Osteoblast (primary cell): Measurements from ENCODE around the gene PRXL2C. TPM values are rescaled to one million over a fixed set of nuclear protein-coding genes. Genes with fewer than 3 reads are reported as not detected.

ENCODE experiments used
- DNase-seq: peaks from one replicate; pipeline ENCODE4 v3.0.0; 2011; ENCODE audit warnings: low spot score, mixed read lengths; ENCODE audit not compliant: insufficient read length; ENCODE audit errors: missing footprints
- H2AFZ ChIP-seq: 2 replicates; pipeline ENCODE4 v1.6.0; 2011; ENCODE audit warnings: mild to moderate bottlenecking, low read length
- H3K27ac ChIP-seq: 2 replicates; pipeline ENCODE4 v1.5.1; 2011; ENCODE audit warnings: mild to moderate bottlenecking, low read depth, low read length, moderate library complexity
- H3K27me3 ChIP-seq: 2 replicates; pipeline ENCODE4 v1.6.0; 2012; ENCODE audit warnings: mild to moderate bottlenecking, control low read depth, inconsistent platforms, low read length, moderate library complexity; ENCODE audit not compliant: insufficient read depth
- H3K36me3 ChIP-seq: 2 replicates; pipeline ENCODE4 v1.5.1; 2011; ENCODE audit warnings: mild to moderate bottlenecking, low read length, control low read depth, moderate library complexity; ENCODE audit not compliant: insufficient read depth
- H3K4me1 ChIP-seq: 2 replicates; pipeline ENCODE4 v1.5.1; 2011; ENCODE audit warnings: mild to moderate bottlenecking, low read length, control low read depth, moderate library complexity; ENCODE audit not compliant: insufficient read depth
- H3K4me2 ChIP-seq: 2 replicates; pipeline ENCODE4 v1.6.0; 2011; ENCODE audit warnings: mild to moderate bottlenecking, low read length; ENCODE audit not compliant: insufficient read depth
- H3K4me3 ChIP-seq: fragments of 200-600 bp; sonication (generic); 3 replicates; pipeline ENCODE4 v1.5.1; 2012; ENCODE audit warnings: mild to moderate bottlenecking, low read length, inconsistent platforms; ENCODE audit not compliant: insufficient read depth
- H3K79me2 ChIP-seq: 2 replicates; pipeline ENCODE4 v1.6.0; 2012; ENCODE audit warnings: mild to moderate bottlenecking, low read length, control low read depth, inconsistent platforms; ENCODE audit not compliant: insufficient read depth
- H3K9me3 ChIP-seq: 2 replicates; pipeline ENCODE4 v1.5.1; 2011; ENCODE audit warnings: low read depth, low read length, control low read depth
- H4K20me1 ChIP-seq: 2 replicates; pipeline ENCODE4 v1.6.0; 2012; ENCODE audit warnings: mild to moderate bottlenecking, low read length, control low read depth; ENCODE audit not compliant: insufficient read depth
- CTCF ChIP-seq: IDR thresholded peaks from 2 replicates; pipeline ENCODE4 v1.5.1; 2011; ENCODE audit warnings: mild to moderate bottlenecking, low read depth, low read length, moderate library complexity; ENCODE audit errors: extremely low read depth
- total RNA-seq: library from RNA; depleted of rRNA; stranded (reverse); fragments of >200 nt; gene quantifications from 2 replicates; pipeline ENCODE4 v1.2.3, GENCODE V29; 2012

Gene PRXL2C
- total RNA-seq, 1 donor: 30.8 TPM

GRCh38 chr9:96607971-96608370, 47.1 kb downstream of the PRXL2C start:
- Histone ChIP-seq H3K27ac (no peak overlapping the region), H4K20me1 (no peaks in the 10 kb centered on the region), H3K4me1 (peaks cover 17% of the 10 kb centered on the region), H2AFZ (no peak overlapping the region), H3K79me2 (peaks cover 40% of the 10 kb centered on the region), H3K27me3 (no peaks in the 10 kb centered on the region), H3K9me3 (no peaks in the 10 kb centered on the region), H3K4me3 (no peak overlapping the region), H3K4me2 (no peak overlapping the region), H3K36me3 (no peaks in the 10 kb centered on the region)
- DNase-seq: no peak
- TF ChIP-seq CTCF: no peak

DNA sequence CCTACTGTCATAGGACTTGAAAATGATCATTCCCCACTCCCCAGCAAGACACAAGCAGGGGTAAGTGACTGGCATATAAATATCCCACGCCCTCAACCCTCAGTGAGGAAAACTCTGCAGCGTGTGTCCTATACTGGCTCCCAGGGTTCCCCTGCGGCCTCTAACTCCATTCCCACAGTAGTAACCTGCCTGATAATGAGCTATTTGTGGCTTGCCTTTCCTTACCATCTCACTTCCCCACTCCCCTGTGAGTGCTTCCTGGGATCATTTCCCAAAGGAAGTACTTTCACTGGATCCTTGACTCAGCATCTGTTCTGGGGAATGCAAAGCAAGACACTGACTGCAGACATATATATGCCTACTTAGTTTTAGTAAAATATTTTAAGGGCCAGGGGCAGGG, 49.8 kb downstream of the PRXL2C start:
- H2AFZ ChIP-seq: no peak overlapping the region
- H3K4me2 ChIP-seq: no peak overlapping the region
- no peak for DNase-seq
- no peak overlapping the region for H3K27ac ChIP-seq
- no peaks in the 10 kb centered on the region for H3K36me3 ChIP-seq
- no peak for TF ChIP-seq CTCF
- no peaks in the 10 kb centered on the region for H3K27me3 ChIP-seq
- H3K9me3 ChIP-seq: no peaks in the 10 kb centered on the region
- H4K20me1 ChIP-seq: no peaks in the 10 kb centered on the region
- peaks cover 36% of the 10 kb centered on the region for H3K79me2 ChIP-seq
- H3K4me1 ChIP-seq: no peaks in the 10 kb centered on the region
- no peak overlapping the region for H3K4me3 ChIP-seq

GRCh38 chr9:96604004-96604319, 51.2 kb downstream of the PRXL2C start:
- Histone ChIP-seq H3K27ac (no peak overlapping the region), H2AFZ (peak overlapping the region; percentile 23), H3K9me3 (no peaks in the 10 kb centered on the region), H3K36me3 (no peaks in the 10 kb centered on the region), H3K4me3 (no peak overlapping the region), H3K27me3 (no peaks in the 10 kb centered on the region), H4K20me1 (no peaks in the 10 kb centered on the region), H3K4me2 (peak overlapping the region; percentile 26), H3K4me1 (no peaks in the 10 kb centered on the region), H3K79me2 (peaks cover 27% of the 10 kb centered on the region)
- DNase-seq: peak; percentile 35
- no peak for TF ChIP-seq CTCF

GRCh38 chr9:96603305-96604003, 51.7 kb downstream of the PRXL2C start:
- Histone ChIP-seq H3K4me2 (peak overlapping the region; percentile 26), H3K27ac (no peak overlapping the region), H3K27me3 (no peaks in the 10 kb centered on the region), H3K4me1 (no peaks in the 10 kb centered on the region), H3K9me3 (no peaks in the 10 kb centered on the region), H4K20me1 (no peaks in the 10 kb centered on the region), H3K4me3 (no peak overlapping the region), H3K79me2 (peaks cover 26% of the 10 kb centered on the region), H2AFZ (peak overlapping the region; percentile 23), H3K36me3 (no peaks in the 10 kb centered on the region)
- no peak for TF ChIP-seq CTCF
- peak; percentile 64 for DNase-seq
